ENCODE measurements around the gene ANTKMT. TPM values are rescaled to one million over a fixed set of nuclear protein-coding genes. Genes with fewer than 3 reads are reported as not detected.
A peak's percentile ranks its signal among the peaks of the same experiment; 100 is the strongest.

Gene ANTKMT
- total and polyA plus RNA-seq, 12 donors: 23.3 to 91.1 (median 31.7) TPM

- H3K27ac ChIP-seq: peak overlapping the region; percentile 44 to 97 (median 94)
- DNase-seq (no peak), ATAC-seq (peak in 3 of 8 donors; percentile 10 to 22 (median 16))
- no peaks in the 10 kb centered on the region for H3K9me3 ChIP-seq
- peak in 1 of 9 donors; percentile 14 for TF ChIP-seq CTCF (IDR thresholded peaks at IDR 0.05)
- H3K4me1 ChIP-seq: peaks cover 18 to 52% (median 38%) of the 10 kb centered on the region in 9 donors
- H3K36me3 ChIP-seq: peaks cover 0 to 7% (median 0%) of the 10 kb centered on the region in 9 donors
- WGBS, 2 donors: 6 to 7% methylated on average over 16 of the region's 16 CpGs
- H3K4me3 ChIP-seq: peak overlapping the region; percentile 64 to 99 (median 84)
- intact Hi-C loops (cut with DNase I): loop anchor here in 3 of 10 donors (2.0 to 10.0 kb wide), 2 partner anchors 39 to 335 kb away; partner anchors contain the start of gene STUB1 (in 1 of the 3)
- H3K27me3 ChIP-seq: peaks cover 0 to 19% (median 0%) of the 10 kb centered on the region in 7 donors
Measured at GRCh38 chr16:719815-720446, 1.0 kb upstream of the ANTKMT start.

- peak overlapping the region; percentile 64 to 99 (median 84) for H3K4me3 ChIP-seq
- intact Hi-C loops (cut with DNase I): loop anchor here in 1 of 10 donors (2.0 kb wide), 1 partner anchor 40 kb away; the partner anchor contains the start of gene STUB1
- peaks cover 0 to 15% (median 0%) of the 10 kb centered on the region in 7 donors for H3K27me3 ChIP-seq
- peak in 3 of 9 donors; percentile 14 to 31 (median 29) for TF ChIP-seq CTCF (IDR thresholded peaks at IDR 0.05)
- ATAC-seq (peak; percentile 49 to 79 (median 62)), DNase-seq (peak in 1 of 2 donors; percentile 66)
- peaks cover 18 to 52% (median 38%) of the 10 kb centered on the region in 9 donors for H3K4me1 ChIP-seq
- peaks cover 0 to 7% (median 0%) of the 10 kb centered on the region in 9 donors for H3K36me3 ChIP-seq
- WGBS, 2 donors: 0% methylated on average over 38 of the region's 38 CpGs
- H3K9me3 ChIP-seq: no peaks in the 10 kb centered on the region
- H3K27ac ChIP-seq: peak overlapping the region; percentile 44 to 97 (median 94)
Measured at GRCh38 chr16:720447-720989, 428 bp upstream of the ANTKMT start.

- intact Hi-C loops (cut with DNase I): loop anchor here in 1 of 10 donors (2.0 kb wide), 1 partner anchor 41 kb away; the partner anchor contains the start of gene STUB1
- H3K4me3 ChIP-seq: peak overlapping the region; percentile 64 to 99 (median 84)
- H3K4me1 ChIP-seq: peaks cover 10 to 46% (median 34%) of the 10 kb centered on the region in 9 donors
- H3K9me3 ChIP-seq: no peaks in the 10 kb centered on the region
- TF ChIP-seq CTCF (IDR thresholded peaks at IDR 0.05): no peak
- H3K27me3 ChIP-seq: peaks cover 0 to 16% (median 10%) of the 10 kb centered on the region in 7 donors
- DNase-seq (peak in 1 of 2 donors; percentile 24), ATAC-seq (no peak)
- peak overlapping the region in 9 of 10 donors; percentile 92 to 97 (median 94) for H3K27ac ChIP-seq
- H3K36me3 ChIP-seq: peaks cover 0 to 7% (median 0%) of the 10 kb centered on the region in 9 donors
- WGBS, 2 donors: 86 to 87% methylated on average over 51 of the region's 51 CpGs
Measured at GRCh38 chr16:721765-722540, 1.0 kb downstream of the ANTKMT start.

Data from heart right ventricle (tissue), 16 donors.